HPDE6-E6E7 (cell line): ENCODE results near the gene NAXD.
"Not testable (repeated sequence)": the region's sequence is repeated elsewhere in the genome, so short reads cannot be mapped to it uniquely, and the experiment has no call there.

Experiments used
- DNase-seq: peaks from one replicate; pipeline ENCODE4 v3.0.0; 2011; ENCODE audit warnings: missing footprints; ENCODE audit errors: extremely low spot score

Gene NAXD

DNA sequence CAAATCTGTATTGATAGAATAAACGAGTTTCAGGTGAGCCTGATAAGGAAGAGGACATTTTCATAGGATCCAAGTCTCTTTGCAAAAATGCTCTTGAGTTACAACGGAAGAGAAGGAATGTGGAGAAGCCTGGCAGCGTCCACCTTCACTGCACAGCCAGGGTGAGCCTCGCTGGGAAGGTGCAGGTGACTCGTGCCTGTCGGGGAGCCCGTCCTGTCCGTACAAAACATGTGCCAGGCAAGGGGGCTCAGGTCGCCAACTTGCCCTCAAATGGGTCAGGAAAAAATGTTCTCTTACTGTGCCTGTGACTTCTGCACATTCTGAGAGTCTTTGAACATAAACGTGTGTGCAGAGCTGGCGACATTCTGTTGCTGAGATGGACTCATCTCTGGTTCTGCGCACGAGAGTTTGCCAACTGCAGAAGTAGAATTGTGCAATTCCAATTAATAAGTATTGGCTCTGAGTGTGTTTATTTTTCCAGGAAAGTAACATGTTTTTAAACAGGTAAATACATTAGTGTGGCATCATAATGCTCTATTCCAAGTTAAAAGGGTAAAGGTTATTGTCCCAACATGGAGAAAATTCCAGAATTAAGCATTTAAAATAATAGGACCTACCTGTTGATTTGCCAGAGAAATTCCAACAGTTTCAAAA, 28.6 kb downstream of the NAXD start:
- DNase-seq = no peak

DNA sequence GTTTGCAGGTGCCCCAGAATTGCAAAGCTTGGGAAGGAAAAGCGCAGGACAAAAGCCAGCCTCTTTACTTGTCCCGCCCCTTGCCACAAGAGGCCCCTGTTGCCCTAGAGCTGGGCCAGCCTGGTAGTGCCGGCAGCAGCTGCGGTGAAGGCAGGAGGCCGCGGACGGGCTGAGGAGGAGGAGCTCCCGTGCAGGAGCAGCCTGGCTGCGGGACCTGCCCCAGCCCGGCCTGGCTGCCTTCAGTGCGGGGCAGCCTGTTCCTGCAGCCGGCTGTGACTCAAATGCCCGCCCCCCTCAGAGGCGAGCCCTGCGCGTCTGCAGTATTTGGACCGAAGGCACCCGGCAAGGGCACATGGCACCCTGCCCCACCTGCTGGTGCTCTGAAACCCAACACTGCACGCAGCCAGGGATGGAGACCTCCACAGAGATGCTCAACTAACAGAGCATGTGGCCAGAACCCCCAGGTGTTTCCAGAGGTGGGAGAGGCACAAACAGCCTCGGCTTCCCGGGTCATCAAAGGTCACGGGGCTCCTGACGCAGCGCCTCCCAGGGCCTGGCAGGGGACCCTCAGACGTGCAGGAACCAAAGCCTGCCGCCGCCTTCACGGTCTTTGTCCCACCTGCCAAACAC, 29.7 kb downstream of the NAXD start:
- no peak for DNase-seq

- DNase-seq = no peak
These were observed 30.4 kb downstream of the NAXD start for GRCh38 chr13:110645750-110646149.

DNA sequence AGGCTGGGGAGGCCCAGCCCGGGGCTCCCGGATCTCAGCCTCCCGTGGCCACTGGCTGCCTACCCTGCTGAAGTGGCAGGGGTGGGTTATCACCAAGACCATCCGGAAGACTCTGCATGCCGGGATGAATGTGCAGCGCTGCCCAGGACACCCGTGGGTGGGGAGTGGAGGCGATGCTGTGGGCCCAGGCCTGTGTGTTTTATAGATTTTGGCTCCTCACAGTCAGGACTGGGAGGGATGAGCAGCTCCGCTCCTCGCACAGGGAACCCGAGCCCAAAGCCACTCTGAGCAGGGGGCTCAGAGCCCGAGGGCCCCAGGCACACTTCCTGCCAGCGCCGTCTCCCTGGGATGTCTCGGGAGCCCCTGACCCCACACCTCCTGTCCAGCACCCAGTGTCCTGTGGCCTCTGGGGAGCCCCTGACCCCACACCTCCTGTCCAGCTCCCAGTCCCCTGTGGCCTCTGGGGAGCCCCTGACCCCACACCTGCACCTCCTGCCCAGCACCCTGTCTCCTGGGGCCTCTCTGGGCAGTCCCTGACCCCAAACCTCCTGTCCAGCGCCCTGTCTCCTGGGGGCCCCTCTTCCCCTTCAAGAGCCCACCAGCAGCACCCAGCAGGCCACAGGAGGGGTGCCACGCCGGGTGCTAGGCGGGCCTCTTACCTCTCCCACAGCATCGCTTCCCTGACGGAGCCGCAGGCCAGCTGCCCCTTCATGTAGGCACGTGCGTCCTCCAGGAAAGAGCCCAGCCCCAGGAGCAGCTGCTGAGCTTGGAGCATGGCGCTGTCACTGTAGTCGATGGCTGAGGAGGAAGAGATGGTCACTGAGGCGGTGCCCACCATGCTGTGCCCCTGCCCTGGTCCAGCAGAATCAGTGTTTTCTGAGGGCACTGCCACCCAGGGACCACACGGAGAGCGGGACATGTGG, 31.4 kb downstream of the NAXD start:
- DNase-seq = no peak

GRCh38 chr13:110647365-110647737, 32.0 kb downstream of the NAXD start:
- no peak for DNase-seq

DNA sequence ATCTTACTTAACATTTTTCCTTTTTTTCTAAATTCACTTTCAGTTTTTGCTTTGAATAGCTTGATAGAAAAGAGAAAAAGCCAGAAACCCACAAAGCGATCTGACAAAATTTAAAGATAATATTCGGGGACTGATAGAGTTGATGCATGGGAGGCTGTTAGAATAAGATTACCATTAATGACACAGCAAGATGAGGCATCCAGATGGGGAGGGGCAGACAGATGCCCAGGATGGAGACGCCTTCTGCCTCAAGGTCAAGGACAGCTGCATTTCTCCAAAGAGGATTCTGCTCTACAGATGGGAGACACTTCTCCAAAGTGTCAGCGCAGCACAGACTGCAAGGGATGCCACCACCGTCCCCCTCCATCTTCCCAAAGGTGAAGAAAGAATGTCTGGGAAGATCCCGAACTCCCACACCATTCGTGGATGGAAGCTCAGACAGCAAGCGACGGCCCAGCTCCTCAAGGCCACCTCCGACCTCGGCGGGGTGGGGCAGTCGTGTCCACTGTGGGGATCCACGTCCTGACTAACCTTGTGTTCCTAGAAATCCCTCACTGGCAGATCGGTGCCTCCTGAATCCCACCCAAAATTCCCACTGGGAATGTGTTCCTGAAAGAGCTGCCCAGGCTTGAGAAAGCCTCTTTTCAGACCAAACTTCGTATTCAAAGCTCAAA, 32.9 kb downstream of the NAXD start:
- no peak for DNase-seq

DNA sequence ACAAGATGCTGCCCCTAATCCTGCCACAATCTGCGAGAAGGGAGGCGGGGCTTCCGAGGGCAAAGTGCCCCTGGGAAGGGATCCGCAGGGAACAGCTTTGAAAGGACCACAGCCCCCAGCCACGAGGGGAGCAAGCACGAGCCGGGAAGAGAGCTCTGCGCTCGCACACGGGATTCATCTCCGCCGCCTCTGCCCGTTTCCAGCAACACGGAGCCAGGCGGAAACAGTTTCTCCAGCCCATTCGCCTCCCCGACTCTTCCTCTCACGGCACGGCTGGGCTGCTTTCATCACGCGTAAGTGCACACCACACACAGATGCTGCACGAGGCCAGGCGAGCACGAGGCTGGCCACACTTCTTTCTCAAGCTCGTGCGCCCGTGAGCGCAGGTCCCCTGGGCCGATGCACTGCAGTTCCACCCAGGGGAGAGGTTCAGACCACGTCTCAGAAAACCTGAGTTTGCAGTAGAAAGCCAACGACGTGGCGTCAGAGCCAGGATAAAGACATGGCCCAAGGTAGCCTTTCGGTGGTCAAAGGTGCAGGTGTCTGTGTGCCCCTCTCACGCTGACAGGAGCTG, 33.6 kb downstream of the NAXD start:
- DNase-seq = no peak

GRCh38 chr13:110649551-110649950, 34.2 kb downstream of the NAXD start:
- DNase-seq = no peak

GRCh38 chr13:110650436-110650835, 35.1 kb downstream of the NAXD start:
- DNase-seq = no peak

GRCh38 chr13:110651271-110651670, 35.9 kb downstream of the NAXD start:
- DNase-seq = no peak

GRCh38 chr13:110651726-110652230, 36.4 kb downstream of the NAXD start:
- DNase-seq = no peak

DNA sequence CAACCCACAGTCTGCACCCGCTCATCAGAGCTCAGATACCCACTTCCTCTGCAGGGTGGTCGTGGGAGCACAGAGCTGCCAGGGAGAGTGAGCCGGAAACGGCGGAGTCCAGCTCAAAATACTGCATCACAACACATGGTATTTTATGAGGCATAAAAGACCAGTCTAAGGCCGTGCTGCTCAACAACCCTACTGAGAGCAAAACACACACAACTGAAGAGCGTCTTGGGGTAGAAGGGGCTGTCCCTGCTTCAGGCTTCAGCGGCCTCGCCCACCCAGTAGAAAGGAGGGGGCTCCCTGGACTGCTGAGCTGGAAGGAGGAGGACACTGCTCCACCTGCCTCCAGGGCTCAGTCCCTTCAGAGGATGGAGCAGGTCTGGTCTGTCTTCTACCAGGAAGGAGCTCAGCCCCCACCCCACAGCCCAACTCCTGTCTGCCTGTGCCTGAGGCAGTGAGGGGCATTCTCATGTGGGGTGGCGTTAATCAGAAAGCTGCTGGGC, 36.9 kb downstream of the NAXD start:
- no peak for DNase-seq

- no peak for DNase-seq
These were observed 37.4 kb downstream of the NAXD start for GRCh38 chr13:110652764-110653163.

DNA sequence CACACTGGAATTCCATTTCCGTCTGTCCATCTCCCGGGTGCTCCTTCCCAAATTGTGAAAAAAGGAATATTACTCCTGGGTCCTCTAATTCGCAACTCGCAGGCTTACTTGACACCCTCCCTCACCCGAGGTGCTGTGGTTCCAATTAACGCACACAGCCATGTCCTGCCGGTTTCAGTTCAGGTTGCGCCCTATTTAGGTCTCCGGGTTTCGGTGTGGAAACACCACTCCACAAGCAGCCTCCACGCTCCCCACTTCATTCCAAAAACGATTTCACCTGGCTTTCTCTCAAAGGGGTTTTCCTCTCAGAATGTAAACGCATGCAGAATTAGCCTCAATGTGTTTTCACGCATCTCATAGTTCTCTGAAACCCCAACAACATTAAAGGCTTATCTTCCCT, 37.9 kb downstream of the NAXD start:
- no peak for DNase-seq

- no peak for DNase-seq
These were observed 38.5 kb downstream of the NAXD start for GRCh38 chr13:110653851-110654250.

DNA sequence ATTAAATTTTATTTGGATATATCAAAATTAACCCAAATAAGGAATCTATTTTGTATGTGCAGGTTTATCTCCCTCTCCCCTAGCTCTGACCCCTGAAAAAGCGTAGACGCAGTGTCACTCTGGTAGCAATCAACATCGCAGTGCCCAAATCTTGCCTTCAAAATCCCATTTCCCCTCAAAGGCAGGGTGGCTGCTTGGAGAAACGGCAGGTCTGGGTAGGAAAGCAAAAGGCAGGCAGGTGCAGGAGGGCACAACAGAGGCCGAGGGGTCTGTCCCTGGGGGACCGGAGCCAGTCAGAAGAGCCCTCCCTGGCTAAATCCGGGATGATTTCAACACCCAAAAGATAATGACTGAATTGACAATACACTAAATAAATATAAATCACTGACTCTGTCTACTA, 41.9 kb downstream of the NAXD start:
- DNase-seq = no peak

DNA sequence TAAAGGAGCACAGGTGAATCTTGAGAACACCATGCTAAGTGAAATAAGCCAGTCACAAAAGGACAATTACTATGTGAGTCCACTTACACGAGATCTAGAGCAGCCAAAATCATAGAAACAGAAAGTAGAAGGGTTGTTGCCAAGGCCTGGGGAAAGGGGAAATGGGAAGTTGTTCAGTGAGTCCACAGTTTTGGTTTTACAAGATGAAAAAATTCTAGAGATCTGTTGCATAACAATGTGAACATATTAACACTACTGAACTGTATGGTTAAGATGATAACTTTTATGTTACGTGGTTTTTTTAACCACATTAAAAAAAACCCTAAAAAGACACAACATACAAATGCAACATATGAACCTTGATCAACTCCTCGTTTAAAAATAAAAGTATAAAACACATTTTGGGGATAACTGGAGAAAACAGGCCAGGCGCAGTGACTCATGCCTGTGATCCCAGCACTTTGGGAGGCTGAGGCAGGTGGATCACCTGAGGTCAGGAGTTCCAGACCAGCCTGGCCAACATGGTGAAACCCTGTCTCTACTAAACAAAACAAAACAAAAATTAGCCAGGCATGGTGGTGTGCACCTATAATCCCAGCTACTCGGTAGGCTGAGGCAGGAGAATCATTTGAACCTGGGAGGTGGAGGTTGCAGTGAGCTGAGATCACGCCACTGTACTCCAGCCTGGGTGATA, 43.0 kb downstream of the NAXD start:
- DNase-seq = not testable (repeated sequence)

DNA sequence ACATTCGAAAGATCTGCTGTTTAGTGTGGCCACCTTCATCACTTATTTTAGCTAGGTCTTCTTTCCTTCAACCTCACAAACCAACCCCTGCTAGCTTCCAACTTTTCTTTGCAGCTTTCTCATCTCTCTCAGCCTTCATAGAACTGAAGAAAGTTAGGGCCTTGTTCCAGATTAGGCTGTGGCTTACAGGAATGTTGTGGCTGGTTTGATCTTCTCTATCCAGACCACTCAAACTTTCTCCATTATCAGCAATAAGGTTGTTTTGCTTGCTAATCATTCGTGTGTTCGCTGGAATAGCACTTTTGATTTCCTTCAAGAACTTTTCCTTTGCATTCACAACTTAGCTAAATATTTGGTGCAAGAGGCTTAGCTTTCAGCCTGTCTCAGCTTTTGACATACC, 45.9 kb downstream of the NAXD start:
- no peak for DNase-seq

GRCh38 chr13:110662091-110662490, 46.7 kb downstream of the NAXD start:
- DNase-seq = no peak

DNA sequence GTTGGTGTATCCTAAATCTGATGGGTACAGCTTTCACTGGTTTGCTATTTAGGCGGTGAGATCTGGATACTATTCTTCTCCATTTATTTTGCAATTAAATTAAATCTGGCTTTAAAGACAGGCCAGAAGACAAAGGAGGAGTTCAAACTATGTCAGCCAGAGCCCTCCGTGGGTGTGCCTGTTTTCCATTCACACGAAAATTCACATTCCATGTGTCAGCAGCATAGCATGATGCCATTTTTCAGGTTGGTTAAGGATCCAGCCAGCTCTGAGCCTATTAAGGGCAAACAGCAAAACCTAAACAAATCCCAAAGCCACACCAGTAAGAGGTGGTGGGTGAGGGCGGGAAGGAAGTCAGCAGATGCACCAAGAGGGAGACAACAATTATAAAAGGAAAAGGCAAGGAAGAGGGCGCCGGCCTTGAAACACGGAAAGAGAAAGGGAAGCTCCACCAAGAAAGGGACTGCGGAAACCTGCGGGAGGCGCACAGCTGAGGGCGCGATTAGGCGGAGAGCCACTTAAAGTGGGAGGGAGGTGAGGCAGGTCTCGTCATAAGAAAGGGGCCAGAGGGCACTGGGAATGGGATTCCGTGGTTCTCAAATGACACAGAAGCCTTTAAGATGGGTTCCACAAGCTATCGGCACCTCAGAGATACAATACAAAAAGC, 47.6 kb downstream of the NAXD start:
- no peak for DNase-seq
